Measurements from ENCODE around the gene INMT.

INMT gene

DNA sequence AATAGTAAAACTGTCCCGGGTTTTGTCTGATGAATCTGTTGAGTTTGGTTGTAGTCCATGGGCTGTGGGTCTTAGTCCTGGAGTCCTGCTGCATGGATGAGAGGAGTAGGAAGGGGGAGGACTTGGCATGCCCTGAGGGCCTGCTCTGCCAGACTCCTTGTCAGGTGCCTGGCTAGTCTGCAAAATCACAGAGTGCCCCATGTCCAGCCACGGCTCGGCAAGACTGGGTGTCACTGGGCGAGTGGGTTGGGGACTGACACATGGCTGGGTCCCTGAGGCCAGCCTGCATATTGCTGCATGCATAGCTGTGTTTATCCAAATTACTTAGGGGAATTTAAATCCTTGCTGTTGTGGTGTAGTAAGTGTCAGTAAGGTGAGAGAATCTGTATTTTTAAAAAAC lies 29.0 kb downstream of the INMT start:
- DNase-seq (ENCODE audit: low read depth in 2 of 2): no peak

GRCh38 chr7:30782690-30783089 lies 30.8 kb downstream of the INMT start:
- DNase-seq (ENCODE audit: low read depth in 2 of 2): no peak

- DNase-seq (ENCODE audit: low read depth in 2 of 2): no peak
These were observed 33.9 kb downstream of the INMT start for GRCh38 chr7:30785786-30786185.

DNA sequence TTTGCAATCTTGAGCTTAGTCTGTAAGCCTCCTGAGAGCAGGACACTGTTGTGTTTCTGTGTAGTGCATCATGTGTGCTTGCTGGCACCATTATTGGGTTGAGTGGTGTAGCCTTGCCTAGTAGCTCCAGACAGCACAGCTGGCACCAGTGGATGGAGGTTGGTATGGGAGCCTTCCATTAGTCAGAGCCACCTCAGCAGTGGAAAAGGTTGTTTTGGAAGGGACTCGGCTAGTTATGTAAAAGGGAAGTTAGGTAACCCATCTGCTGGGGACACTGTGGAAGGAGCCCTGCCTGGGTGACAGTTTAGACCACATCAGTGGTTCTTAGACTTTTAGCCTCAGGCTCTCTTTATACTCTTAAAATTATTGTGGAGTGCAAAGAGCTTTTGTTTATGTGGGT lies 35.6 kb downstream of the INMT start:
- DNase-seq (ENCODE audit: low read depth in 2 of 2): no peak

- DNase-seq (ENCODE audit: low read depth in 2 of 2): no peak
These were observed 36.9 kb downstream of the INMT start for GRCh38 chr7:30788640-30789333.

GRCh38 chr7:30789334-30789711 lies 37.4 kb downstream of the INMT start:
- DNase-seq (ENCODE audit: low read depth in 2 of 2): no peak

DNA sequence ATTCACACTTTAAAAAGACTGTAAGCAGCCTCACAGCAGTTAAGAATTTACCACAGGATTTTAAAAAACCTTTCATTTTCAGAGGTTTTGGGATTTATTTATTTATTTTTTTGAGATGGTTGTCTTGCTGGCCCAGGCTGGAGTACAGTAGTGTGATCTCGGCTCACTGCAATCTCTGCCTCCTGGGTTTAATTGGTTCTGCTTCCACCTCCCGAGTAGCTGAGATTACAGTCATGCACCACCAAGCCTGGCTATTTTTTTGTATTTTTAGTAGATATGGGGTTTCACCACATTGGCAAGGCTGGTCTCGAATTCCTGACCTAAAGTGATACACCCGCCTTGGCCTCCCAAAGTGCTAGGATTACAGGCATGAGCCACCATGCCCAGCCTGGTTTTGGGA lies 38.4 kb downstream of the INMT start:
- DNase-seq (ENCODE audit: low read depth in 2 of 2): no peak

GRCh38 chr7:30791114-30791513 lies 39.2 kb downstream of the INMT start:
- no peak for DNase-seq (ENCODE audit: low read depth in 2 of 2)

DNA sequence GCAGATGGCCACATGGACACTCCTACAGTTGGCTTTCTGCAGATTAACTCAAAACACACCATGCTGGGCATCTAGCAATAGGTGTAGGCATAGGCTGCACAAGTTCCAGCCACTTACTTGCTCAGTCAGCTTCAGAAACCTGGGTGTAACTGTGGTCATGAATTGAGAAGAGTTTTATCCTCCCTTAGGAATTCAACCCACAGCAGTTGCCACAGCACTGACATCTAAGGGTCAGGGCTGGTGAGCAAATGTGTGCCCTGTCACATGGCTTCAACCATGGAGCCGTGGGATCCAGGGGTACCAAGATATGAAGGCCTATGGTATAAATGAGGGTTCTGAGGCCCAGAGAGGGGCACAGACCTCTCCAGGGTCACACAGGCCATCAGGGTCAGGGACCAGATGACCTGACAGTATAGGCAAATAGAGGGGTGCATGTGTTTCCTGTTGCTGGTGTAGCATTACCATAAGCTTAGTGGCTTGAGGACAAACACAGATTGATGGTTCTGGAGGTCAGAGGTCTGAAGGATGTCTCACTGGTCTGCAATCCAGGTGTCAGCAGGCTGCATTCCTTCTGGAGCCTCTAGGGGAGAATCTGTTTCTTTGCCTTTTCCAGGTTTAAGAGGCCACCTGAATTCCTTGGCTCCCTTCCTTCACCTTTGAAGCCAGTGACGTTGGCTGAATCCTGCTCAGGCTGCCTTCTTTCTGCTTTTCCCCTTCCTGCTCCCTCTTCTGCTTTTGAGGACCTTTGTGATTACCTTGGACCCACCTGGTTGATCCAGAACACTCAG lies 43.4 kb downstream of the INMT start:
- DNase-seq (ENCODE audit: low read depth in 2 of 2): no peak

GRCh38 chr7:30796105-30796869 lies 44.4 kb downstream of the INMT start:
- DNase-seq (ENCODE audit: low read depth in 2 of 2): no peak

DNA sequence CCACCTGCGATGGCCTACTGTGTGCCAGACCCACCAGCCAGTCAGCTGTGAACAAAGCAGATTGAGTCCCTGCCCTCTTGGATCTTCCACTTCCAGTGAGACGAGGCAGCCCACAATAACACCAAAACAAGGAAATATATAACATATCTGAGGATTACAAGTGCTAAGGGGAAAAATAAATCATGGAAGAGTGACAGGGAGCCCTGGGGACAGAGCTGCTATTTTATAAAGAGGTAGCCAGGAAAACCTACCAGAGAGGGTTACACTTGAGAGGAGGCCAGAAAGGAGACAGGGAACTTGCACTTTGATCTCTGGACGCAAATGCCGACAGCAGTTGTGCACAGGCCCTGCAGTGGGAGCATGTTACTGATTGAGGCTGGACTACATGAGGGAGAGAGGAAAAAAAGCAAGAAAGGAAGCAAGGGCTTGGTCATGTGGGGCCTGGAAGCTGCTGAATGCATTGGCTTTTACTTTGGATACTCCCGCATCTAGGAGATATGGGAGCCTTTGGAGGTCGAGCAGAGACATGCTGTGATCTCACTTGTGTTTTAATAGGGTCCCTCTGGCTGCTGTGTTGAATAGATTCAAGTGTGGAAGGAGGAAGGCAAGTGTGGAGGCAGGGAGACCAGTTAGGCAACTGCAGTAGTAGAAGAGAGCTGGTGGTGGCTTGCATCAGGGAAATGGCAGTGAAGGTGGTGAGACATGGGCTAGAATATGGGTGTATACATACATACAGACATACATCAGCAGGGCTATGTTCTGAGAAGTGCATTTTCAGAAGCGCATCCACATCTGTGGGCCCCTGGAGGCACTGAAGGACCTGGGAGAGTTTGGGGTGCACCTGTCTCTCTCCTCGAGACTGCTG lies 45.5 kb downstream of the INMT start:
- DNase-seq (ENCODE audit: low read depth in 2 of 2): no peak

DNA sequence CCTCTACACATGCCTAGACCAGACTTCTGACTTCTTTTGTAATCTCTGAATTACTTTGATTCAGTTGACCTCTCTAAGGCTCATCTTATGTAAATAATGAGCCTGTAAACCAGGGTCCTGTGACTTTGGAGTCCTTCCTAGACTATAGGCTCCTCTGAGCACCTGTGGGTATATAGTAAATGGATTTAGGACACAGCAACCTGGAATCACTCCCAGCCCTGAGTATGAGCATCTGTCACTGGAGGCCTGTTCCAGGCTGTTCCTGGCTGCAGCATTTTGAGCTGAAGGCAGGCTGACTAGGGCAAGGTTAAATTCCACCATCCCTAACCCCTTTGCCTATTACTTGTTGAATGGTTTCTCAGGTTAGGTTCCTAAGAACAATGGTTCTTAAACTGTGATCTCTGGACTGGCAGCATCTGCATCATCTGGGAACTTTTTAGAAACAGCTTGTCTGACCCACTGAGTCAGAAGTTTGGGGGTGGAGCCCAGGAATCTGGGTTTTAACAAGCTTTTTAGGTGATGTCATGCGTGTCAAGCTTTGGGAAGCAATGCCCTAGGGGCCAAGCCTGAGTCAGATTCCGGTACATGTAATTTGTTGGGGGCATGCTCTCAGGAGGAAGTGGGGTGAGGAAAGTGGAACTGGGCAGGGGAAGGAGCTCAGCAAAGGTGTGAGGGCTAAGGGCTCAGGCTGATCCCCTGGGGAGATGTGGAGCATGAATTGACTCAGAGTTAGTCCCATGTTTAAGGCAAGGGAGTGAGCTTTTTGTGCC lies 47.5 kb downstream of the INMT start:
- no peak for DNase-seq (ENCODE audit: low read depth in 2 of 2)

GRCh38 chr7:30799976-30800661 lies 48.2 kb downstream of the INMT start:
- DNase-seq (ENCODE audit: low read depth in 2 of 2): no peak

GRCh38 chr7:30800785-30801252 lies 48.9 kb downstream of the INMT start:
- no peak for DNase-seq (ENCODE audit: low read depth in 2 of 2)

DNA sequence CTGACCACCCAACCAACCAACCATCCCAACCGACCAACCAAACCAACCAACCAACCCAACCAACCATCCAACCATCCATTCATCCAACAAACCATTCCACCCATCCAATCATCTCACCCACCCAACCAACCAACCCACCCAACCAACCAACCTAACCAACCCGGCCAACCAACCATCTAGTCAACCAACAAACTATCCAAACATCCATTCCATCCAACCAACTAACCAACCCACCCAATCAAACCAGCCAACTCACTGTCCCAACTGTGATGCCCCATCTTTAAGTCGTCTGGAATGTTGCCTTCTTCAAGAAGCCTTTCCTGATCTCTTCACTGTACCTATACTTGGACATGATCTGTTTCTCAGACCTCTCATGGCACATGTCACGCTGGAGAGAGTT lies 50.9 kb downstream of the INMT start:
- no peak for DNase-seq (ENCODE audit: low read depth in 2 of 2)

DNA sequence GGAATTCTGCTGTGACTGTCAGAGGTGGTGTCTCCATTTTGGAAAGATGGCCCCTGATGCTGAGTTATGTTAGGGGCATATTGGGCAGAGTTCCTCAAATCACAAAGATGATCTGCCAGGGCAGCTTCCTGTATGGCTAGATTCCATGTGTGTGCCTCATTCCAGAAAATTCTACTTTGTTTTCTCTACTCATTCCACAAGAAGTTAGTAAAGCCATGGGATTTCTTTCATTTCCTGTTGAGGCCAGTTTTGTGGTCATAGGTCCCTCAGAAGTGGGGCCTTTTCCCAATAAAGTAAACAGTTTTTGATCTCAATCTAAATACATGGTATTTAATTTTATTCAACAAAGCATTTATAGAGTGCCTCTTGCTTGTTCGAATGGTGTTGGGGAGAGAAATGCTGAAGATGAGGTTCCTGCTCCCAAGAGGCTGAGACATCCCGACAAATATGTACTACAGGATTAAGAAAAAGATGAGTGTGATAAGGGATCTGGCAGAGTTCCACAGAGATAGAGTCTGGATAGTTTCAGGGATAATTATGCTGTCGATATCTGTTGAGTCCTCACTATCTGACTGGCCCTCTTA lies 52.2 kb downstream of the INMT start:
- no peak for DNase-seq (ENCODE audit: low read depth in 2 of 2)

DNA sequence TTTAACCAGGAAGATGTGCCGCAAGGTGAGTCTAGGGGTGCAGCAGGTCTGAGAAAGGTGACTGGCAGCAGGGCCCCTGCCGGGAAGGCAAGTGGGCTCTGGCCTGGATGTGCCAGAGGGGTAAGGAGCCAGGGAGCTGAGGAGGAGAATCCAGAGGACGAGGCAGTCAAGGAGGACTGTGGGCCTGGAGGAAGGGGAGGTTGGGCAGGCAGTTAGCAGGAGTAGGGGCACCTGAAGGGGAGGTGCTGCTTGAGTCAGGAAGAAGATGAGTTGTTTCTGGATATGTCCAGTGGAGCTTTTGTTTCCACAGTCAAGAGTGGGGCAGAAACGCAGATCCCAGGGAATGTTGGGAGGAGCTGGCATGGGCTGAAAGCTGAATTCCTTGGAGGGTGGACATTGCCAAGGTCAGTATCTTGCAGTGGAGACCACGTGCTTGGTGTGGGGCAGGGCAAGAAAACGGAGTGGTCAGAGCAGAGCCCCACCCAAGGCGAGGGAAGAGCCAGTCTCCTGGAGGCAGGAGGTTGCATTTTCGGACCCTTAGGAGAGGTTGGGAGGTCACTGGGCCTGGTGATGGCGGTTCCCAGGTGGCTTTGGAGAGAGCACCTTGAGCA lies 53.3 kb downstream of the INMT start:
- no peak for DNase-seq (ENCODE audit: low read depth in 2 of 2)

- DNase-seq (ENCODE audit: low read depth in 2 of 2): no peak
These were observed 54.0 kb downstream of the INMT start for GRCh38 chr7:30805931-30806330.

All from stimulated activated CD8-positive, alpha-beta memory T cell treated with anti-CD3 and anti-CD28 coated beads, Interleukin-7, amount 100 ng/mL, for 1 hour (primary cell).